A549 treated with CORT108297 at 1 μM for 4 hours (cell line): Measurements from ENCODE around the gene HYPK. TPM values are rescaled to one million over a fixed set of nuclear protein-coding genes. Genes with fewer than 3 reads are reported as not detected.

Experiments used
- total RNA-seq: library from RNA; stranded (reverse); fragments of 200-300 nt; extraction: Qiagen RNA extraction; gene quantifications from 5 replicates; pipeline ENCODE4 v1.2.3, GENCODE V29; 2022

HYPK gene, protein sequence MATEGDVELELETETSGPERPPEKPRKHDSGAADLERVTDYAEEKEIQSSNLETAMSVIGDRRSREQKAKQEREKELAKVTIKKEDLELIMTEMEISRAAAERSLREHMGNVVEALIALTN
- 3.3 to 6.1 TPM (median 4.5 TPM) in 5 replicates for total RNA-seq

DNA sequence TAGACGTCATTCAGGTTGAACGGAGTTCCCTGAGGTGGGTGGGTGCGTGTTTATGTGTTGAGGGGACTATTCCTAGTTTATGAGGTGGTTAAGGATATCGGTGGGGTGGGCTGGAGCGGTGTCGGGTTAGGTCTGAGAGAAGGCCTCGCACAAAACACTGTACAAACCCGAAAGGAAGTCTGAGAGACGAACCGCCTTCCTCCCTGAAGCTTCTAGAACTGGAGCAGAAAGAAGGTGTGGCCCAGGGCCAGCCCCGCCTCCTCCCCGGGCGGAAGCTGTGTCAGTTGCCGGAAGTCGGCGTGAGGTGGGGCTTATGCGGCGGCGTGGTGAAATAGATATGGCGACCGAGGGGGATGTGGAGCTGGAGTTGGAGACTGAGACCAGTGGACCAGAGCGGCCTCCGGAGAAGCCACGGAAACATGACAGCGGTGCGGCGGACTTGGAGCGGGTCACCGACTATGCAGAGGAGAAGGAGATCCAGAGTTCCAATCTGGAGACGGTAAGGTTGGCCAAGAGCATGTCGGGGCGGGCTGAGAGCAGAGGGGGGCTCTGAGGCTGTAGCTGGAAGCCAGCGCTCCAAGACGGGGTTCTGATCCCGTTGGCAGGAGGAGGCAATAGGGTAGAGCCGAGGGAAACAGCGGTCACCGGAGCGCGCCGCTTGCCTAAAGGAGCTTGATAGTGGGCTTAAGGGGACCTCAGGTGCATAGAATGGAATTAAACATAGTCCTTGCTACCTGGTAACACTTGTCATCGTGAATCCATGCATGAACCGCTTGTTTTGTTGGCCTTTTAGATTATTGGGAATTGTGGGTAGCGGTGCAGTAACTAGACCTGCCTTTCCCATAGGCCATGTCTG is at the start of gene HYPK:
TSS of gene HYPK (plus strand) at position 314 of the 856 bp plus-strand sequence. CDS start at position 338, 24 bp downstream.

DNA sequence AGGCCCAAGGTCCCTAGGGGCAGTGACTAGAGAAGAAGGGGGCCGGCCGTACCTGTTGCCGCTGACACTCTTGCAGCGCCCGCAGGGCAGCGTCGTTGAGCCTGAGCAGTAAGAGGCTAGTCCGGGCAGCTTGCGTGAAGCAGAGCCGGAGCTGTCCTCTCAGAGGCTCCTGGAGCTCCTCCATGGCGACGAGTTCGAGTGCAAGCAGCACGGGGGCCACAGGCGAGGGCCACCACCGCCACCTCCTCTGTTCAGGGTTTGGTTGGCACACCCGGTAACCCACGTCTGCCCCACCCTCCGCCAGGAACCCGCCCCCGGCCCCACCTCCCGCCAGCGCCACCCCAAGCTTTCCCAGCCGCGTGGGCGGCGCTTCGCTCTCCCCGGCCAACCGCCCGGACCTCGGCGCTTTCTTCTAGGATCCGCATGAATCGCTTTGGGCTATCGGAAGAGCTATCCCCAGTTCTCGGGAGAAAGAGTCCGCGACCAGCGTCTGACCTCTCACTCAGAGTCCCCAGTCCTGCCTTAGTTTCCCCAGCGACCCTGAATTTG is 23.6 kb upstream of the HYPK start, which contains the start of gene ELL3:
TSS of gene ELL3 (minus strand) at position 249 of the 549 bp plus-strand sequence. CDS start at position 184, 65 bp downstream.

DNA sequence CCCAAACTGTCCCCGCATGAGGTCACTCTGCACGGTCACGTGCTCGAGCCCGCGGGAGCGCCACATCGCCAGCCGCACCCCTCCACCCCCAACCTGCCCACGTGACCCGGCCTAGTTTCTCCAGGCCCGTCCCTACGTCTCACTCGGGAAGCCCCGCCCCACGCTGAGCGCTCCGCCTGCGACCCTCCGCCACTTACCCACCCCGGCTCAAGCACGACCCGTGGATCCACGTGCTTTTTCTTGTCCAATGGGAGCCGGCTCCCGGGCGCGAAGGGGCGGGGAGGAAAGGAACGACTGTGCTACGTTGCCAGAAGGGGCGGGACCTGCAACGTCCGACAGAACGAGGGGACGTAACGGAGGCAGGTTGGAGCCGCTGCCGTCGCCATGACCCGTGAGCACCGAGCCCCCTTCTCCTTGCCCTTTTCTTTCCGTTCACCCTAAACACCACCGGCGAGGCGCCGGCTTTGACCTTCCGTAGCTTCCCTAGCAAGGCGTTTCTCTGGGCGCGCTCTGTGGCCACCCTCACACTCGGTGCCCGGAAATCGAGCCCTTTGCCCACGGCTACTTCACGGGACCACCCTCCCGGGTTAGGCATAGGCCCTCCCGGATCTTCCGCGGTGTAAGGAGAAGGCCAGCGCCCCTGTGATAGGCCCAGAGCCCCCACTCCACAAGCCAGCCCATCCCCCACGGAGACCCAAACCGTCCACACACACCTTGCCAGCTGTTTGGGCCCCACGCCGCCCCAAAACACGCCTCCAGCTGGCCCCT is 8.2 kb upstream of the HYPK start, which contains the start of gene SERF2:
TSS of gene SERF2 (plus strand) at position 328 of the 768 bp plus-strand sequence. CDS start at position 385, 57 bp downstream.

DNA sequence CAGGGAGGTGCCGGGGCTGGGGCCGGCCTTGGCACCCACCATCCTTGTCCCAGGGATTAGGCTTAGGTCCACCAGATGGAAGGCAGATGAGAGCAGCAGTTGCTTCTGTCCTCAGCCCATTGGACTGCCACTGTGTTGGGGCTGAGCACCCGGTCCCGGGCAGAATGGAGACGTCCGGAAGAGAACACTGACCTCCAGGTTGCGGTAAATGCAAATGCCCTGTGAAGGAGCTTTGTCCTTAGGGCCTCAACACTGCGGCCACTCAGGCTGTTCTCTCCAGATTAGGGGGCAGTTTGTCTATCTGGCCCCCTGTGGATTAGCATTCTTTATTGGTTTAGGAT is 484 bp upstream of the HYPK start, which contains the start of gene SERINC4:
TSS of gene SERINC4 (minus strand) at position 276 of the 341 bp plus-strand sequence. CDS start at position 42, 234 bp downstream.

DNA sequence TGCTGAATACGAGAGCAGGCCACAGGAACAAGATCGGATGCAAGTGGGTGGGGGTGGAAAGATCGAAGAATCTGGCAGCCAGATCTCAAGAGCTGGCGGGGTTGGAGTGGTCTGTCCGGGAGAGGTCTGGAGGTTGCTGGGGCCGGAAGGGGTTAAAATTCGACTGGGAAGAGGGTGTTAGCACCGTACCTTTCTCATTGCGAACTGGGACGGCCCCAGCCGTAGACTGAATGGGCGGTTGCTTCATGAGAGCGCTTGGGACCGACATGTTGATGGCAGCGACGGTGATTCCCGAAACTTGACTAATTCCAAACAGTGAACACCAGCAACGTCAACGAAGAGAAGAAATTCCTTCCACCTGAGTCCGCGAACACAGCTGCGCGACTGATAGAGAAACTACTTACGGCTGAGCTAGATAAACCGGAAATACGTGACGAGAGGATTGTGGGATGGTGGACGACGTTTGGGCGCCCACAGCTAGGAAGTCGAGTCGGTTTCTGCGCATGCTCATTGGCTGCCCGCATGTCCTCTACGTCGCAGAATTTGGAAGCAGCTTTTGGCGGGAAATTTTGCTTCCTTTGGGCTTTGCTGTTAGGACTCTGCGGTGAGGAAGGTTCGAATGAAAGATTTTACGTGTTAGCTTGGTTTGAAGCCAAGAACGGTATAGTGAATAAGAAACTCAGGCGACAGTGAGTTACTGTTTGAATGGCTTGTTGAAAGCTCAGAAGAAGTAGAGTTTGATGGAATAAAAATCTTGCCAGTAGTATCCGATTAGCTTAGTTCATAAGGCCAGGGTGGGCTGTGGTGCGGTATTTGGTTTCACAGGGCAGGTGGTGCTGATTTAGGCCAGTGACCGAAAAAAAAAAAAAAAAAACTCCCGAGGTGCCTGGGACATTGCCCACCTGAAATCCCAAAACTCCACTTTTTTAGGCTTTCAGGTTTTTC is 24.2 kb downstream of the HYPK start, which contains the start of gene MFAP1:
TSS of gene MFAP1 (minus strand) at position 389 of the 945 bp plus-strand sequence. CDS start at position 268, 121 bp downstream.

DNA sequence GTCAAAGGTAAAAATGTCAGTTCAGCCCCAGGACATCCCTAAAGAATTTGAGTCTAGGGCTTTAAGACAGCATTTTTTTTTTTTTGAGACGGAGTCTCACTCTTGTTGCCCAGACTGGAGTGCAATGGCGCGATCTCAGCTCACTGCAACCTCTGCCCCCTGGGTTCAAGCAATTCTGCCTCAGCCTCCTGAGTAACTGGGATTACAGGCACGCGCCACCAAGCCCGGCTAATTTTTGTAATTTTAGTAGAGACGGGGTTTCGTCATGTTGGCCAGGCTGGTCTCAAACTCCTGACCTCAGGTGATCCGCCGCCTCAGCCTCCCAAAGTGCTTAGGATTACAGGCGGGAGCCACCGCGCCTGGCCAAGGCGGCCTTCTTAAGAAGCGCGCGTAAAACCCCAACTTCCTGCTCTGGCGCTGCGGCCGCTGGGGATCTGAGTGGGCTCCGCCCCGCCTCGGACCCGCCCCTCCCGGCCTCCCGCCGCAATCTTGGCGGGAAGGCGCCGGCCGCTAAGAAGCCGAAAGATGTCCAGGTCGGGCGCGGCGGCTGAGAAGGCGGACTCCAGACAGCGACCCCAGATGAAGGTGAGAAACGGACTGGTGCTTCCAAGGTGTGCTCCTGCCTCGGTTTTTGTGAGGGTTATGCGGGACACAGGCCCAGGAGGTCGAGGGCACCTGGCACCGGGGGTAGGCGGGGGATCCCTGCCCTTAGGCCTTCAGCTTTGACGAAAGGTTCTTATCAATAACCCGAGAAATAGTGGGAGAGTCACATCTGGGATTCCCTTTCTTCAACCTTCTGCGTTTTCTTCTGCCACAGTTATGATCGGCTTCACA is 26.3 kb downstream of the HYPK start, which contains the start of gene WDR76:
TSS of gene WDR76 (plus strand) at position 495 of the 834 bp plus-strand sequence. CDS start at position 526, 31 bp downstream.

Other genes starting within 250 kb of the HYPK start
- 5.5 to 7.9 TPM (median 6.6 TPM) in 5 replicates for gene PPIP5K1, start 210.4 kb upstream of the HYPK start, total RNA-seq
- gene CKMT1B, start 206.6 kb upstream of the HYPK start, total RNA-seq: 3.1 to 4.2 TPM (median 3.8 TPM) in 5 replicates
- gene STRC, start 181.8 kb upstream of the HYPK start, total RNA-seq: 0.06 to 0.16 TPM (median 0.07 TPM) in 3 of 5 replicates, not detected in the others
- gene CATSPER2, start 151.8 kb upstream of the HYPK start, total RNA-seq: 0.49 to 1.8 TPM (median 0.81 TPM) in 5 replicates
- gene CKMT1A, start 106.7 kb upstream of the HYPK start, total RNA-seq: 2.5 to 4.1 TPM (median 2.7 TPM) in 5 replicates
- 286 to 370 TPM (median 345 TPM) in 5 replicates for gene PDIA3, start 54.2 kb upstream of the HYPK start, total RNA-seq
- gene ELL3, start 23.6 kb upstream of the HYPK start, total RNA-seq: 1.3 to 2.5 TPM (median 1.8 TPM) in 5 replicates
- gene SERF2, start 8.3 kb upstream of the HYPK start, total RNA-seq: 459 to 728 TPM (median 704 TPM) in 5 replicates
- gene SERINC4, start 379 bp upstream of the HYPK start, total RNA-seq: 0.05 to 0.12 TPM (median 0.06 TPM) in 4 of 5 replicates, not detected in the other
- 24.1 to 35.2 TPM (median 25.4 TPM) in 5 replicates for gene MFAP1, start 24.1 kb downstream of the HYPK start, total RNA-seq
- 11.5 to 14.3 TPM (median 12.0 TPM) in 5 replicates for gene WDR76, start 26.4 kb downstream of the HYPK start, total RNA-seq